NOMO-1 treated with dmso at 0.1 percent for 144 hours (cell line): ENCODE measurements around the gene PPA2.
"Not testable (repeated sequence)": the region's sequence is repeated elsewhere in the genome, so short reads cannot be mapped to it uniquely, and the experiment has no call there.

Experiments used
- DNase-seq: peaks from one replicate; lab custom pipeline; 2025; ENCODE audit not compliant: unreplicated experiment; lab: John Stamatoyannopoulos, UW

PPA2 gene

DNA sequence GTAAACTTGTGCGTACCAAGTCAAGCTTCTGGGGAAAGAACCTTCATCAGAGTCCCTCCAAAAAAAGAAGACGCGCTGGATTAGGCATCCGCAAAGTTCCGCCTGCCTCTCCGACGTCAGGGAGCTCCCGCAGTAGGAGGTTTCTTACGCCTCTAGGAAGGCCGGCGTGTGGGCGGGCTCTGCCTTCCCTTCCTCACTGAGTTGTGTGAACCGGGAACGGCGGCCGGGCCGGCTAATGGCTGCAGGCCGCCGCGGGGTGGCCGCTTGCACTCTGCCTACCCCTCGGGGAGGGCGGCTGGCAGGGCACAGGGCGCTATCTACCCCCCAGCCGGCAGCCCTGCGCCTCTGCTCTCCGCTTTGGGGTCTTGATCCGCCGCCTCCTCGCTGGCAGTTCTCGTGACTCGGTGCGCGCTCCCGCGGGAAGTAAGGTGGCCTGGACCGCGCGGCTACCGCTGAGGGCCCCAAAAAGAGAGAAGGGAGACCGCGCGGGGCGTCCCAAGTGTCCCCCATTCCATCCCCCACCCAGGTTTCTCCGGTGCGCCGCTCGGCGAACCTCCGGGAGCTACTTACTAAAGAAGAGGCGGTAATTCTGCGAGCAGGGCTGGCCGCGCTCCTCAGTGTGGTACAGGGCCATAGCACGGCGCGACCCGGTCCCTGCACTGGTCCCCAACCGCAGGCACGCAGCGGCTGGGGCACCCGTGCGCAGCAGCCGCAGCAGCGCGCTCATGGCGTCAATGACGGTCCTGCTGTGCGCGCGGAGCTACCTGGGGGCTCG lies at the start of gene PPA2:
Gene PPA2, minus strand, starts transcription at position 739 of the 775 bp plus-strand sequence. Its CDS starts 12 bp downstream, at position 727.
- DNase-seq = peak; percentile 88

DNA sequence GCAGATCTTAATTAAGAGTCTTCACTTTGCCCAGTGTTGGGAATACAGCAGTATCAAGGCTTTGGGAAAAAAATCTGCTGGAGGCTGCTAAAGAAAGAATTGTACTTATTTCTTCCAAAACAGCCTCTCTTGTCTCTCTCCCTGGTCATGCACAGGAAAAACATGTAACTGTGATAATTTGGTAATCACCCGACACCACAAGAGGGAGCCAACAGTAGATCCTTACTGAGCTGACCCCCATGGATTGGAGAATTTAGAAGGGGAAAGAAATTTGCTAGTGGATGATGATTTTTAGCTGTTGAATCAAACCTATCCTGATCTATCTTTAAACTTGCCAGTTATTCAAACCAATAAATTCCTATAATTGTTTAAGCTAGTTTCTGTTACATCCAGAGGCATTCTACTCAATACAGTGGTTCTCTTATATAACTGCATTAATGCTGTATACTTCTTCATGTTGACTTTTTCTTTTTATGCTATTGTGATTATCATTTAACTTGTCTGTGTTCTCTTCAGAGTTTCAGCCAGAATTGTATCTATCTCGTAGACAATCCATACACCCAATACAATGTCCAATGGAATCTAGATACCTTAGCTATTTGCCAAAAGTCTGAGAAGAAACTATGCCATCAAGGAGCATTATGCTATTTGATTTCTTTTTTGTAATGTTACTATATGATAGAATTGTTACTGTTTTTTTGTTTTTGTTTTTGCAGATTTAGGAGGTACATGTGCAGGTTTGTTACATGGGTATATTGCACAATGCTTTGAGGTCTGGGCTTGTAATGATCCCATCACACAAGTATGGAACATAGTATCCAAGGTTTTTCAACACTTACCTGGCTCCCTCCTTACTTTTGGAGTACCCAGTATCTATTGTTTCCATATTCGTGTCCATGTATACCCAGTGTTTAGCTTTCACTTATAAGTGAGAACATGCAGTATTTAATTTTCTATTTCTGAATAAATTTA lies 47.2 kb upstream of the PPA2 start:
- no peak for DNase-seq

DNA sequence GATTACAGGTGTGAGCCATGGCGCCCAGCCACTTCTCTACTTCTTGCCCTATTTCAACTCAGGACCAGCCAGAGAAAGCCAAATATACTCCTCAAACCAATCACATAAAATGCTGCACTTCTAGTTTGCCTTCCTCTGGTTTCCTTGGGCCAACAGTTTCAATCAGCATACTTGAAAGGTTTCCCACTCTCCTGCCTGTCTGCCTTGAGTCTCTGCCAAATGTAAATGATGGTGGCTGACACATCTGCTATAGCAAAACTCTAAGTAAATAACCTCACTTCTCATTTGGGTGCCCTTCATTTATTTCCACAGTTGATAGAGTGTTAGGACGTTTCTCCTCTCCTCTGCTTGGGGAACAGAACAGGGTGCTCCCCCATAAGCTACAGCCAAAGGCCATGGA lies 36.4 kb upstream of the PPA2 start:
- DNase-seq = no peak

DNA sequence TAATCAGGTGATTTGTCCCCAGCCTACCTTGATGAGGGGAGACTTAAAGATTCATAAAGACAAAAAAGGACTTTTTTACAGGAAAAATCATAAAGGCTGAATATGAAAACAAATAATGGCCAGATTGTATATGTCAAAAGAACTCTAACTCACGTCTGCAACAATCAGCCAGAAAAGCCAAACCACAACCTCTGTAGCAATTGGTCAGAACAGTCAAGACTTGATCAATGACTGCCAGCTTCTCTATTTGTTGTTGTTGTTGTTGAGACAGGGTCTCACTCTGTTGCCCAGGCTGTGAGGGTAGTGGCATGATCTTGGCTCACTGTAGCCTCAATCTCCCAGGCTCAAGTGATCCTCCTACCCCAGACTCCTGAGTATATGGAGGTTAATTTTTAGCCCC lies 35.9 kb upstream of the PPA2 start:
- DNase-seq = no peak

DNA sequence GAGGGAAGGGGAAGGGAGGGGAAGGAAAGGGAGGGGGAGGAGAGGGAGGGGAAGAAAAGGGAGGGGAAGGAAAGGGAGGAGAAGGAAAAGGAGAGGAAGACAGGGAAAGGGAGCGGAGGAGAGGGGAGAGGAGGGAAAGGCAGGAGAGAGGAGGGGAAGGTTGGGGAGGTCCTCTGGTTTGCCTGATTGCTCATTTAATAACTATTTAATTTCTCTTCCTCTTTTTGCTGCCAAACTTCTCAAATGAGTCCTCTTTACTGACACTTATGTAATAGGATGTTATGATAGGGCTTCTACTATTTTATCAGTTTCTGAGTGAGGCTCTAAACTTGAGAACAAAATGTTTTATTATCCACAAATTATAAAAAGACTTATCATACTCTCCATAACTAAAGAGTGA lies 35.4 kb upstream of the PPA2 start:
- DNase-seq = peak; percentile 50

DNA sequence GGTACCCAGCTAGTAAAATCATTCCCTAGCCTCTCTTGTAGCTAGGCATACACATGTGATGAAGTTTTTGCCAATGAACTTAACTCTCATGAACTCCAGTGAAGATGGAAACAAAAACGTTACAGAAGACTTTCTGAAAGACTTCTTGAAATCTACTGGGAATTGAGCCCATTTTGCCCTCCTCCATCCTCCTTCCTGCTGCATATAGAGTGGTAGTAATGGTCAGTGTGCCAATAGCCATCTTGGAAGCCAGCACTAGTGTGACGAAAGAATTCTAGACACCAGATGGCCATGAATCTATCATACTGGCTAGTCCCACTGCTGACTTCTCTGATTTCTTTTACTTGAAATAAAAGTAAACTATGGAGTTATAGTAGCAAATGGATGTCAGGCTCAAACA lies 30.9 kb upstream of the PPA2 start:
- DNase-seq = no peak

DNA sequence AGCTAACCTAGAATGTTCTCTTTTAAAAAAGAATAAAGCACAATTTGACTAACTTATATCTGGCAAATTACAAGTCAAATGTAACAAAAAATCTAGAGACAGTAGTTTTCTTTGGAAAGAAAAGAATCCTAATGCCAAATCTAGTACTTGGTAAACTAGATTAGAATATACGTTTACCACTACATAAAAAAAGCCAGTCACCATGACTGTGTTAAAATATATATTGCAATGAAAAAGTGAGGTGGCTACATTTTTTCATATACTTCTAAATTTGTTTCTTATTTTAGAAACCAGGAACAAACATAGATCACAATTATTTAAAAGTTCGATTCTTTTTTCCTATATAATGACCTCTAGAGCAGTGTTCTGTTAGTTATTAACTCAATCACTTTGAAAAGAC lies 29.6 kb upstream of the PPA2 start:
- no peak for DNase-seq

DNA sequence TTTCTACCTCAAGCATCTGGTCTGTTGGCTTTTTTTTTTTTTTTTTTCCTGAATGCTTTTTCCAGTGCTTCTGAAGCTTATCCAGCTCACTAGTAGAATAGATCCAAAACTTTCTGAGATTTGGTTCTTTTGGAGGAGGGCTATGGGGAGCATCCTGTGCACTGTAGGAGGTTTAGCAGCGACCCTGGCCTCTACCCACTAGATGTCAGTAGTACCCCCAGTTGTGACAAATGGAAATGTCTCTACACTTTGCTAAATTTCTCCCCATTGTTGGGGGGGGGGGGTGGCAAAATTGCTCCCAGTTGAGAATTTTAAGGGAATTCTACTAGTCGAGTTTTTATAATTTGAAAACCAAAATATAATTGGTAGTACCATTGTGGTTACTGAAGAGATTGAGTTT lies 23.0 kb upstream of the PPA2 start:
- DNase-seq = no peak

DNA sequence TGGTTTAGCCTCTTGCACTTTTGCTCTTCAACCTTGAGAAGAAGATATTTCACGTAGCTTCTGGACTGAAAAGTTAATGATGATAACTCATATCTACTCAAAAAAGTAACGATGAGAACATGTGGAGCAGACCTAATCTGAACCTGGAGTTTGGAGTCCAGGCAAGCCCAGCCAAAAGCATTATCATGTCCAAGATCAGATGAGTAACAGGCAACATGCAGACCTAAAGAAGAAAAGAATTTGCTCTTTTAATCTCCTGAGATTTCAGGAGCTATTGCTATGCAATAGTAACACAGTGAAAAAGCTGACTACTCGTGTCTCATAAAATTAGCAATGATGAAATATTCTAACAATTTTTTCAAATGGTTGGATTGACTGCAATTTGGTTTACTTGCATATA lies 21.8 kb upstream of the PPA2 start:
- DNase-seq = no peak

DNA sequence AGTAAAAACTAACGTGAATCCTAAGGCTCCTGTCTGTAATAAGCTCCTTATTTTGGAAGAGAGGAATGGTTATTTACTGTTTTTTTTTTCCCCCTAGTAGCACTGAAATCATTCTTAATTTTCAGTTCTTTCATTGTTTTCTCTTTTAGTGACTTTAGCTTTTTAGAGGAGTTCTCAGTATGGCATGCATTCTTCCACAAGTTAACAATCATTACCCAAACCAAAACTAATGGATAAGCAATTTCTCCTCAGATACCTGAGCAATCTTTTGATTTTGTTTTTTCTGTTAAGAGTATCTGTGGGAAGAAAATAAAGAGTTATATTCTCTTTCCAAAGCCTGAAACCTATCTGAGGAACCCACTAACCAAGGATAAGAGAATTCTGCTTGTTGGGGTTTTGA lies 16.7 kb upstream of the PPA2 start:
- no peak for DNase-seq

DNA sequence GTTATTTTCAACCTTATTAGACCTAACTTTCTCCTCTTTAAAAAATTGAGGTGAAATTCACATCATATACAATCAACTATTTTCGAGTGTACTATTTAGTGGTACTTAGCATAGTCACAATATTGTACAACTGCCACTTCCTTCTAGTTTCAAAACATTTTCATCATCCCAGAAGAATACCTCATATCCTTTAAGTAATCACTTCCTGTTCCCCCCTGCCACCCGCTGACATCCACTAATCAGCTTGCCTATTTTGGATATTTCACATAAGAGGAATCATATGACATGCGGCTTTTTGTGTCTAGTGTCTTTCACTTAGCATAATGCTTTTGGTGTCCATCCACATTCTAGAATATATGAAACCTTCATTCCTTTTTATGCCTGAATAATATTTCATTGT lies 10.0 kb upstream of the PPA2 start:
- DNase-seq = no peak

DNA sequence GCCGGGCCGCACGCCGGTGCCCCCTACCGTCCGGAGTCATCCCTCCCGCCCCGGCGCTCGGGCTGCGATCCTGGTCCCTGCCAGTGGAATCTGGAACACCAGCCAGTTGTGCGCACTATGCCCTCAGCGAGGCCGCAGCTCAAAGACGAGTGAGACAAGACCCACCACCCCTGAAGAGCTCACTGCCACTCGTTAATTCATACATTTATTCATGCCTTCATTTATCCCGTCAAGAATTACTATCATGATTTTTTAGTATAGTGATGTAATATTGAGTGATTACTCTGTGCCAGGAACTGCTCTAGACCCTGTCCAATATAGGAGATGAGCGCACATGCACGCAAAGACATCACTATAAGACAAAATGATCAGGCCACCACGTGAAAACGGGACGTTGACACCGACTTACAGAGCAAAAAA lies 247 bp upstream of the PPA2 start:
- DNase-seq = no peak

DNA sequence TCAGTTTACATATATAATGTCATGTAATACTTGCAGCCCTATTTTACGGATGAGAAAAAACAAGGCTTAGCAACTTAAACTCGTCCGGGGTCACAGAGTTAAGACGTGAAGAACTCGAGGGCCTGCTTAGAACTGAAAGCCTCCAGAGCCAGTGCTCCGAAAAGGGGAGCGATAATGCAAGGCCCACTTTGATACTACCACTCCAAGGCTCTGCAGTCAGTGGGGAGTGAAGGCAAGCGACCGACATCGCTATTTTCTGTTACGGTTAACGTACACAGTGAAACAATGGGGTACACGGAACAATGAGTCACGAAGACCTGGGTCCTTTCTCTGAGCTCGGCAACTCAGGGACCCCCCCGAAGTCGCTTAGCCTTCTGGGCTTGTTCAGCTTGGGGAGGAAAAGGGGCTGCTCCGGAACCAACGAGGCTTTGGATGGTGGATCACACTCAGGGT lies 965 bp downstream of the PPA2 start:
- DNase-seq = no peak

DNA sequence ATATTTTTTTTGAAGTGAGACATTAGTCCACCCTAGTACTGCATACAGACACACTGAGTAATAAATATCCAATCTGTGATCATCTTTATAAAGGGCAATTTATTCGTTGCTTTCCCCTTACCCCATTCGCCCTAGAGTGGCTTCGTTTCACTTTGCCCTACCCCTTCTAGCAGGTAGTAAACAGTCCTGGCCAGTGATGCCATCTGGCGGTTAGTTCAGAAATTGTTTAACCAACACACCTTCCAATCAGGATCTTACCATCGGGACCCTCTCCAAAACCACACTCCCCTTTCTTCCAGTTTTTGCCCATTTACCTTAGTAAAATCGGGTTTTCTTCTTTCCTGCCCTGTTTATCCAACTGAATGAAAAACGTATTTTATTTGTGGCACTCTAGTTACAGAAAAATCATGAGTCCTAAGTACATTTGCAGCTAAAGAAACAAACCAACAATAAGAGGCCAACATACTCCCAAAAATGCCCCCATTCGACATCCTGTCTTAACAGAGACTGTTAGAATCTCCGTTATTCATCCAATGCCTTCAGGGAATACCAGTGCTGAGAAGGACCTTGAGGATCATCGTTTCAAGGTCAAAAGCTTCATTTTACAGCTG lies 2.2 kb downstream of the PPA2 start:
- peak; percentile 19 for DNase-seq

DNA sequence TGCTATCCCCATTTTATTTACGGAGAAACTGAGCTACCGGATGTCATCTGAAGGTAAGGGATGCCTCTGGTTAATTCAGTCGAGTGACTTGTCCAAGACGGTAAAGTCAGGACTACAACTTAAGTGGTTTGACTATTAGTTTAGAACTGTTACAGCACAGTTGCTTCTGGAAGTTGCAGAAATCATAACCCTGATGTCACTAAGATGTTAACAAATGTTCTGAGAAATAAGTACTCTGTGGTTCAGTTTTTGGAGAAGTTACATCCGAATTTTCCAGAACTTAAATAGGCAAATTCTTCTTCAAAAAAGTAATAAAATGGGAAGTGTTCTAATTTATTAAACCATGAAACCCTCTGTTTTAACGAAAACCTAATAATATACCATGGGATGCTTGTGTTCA lies 3.1 kb downstream of the PPA2 start:
- DNase-seq = no peak

DNA sequence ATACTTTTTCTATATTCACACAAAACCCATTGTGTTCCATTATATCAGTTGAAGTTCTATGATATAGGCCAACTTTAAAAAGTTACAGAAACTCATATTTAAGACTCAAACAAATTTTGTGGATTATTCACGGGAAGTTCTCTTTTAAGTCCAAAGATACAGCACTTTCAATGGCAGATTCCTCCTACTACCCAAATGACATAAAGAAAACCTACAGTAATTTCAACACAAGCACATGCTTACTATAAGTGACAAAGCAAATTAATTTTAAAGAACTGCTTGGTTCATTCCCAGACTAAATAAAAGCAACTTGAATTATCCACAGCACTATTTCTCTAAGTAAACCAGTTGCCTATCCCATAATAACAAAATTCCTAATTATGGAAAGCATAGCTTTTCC lies 4.1 kb downstream of the PPA2 start:
- no peak for DNase-seq

DNA sequence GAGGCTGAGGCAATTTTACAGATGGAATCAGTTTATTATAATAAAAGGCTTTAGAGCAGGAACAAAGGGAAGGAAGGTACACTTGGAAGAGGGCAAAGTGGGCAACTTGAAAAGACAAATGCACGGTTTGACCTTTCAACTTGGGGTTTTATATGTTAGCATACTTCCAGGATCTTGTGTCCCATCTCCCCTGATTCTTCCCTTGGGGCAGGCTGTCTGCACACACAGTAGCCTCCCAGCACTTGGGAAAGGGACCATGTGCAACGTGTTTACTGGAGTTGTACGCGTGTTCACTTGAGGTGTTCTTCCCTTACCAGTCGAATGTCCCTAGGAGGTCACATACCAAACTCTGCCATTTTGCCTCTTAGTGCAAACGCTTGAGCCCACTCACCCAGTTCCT lies 7.3 kb downstream of the PPA2 start:
- DNase-seq = no peak

DNA sequence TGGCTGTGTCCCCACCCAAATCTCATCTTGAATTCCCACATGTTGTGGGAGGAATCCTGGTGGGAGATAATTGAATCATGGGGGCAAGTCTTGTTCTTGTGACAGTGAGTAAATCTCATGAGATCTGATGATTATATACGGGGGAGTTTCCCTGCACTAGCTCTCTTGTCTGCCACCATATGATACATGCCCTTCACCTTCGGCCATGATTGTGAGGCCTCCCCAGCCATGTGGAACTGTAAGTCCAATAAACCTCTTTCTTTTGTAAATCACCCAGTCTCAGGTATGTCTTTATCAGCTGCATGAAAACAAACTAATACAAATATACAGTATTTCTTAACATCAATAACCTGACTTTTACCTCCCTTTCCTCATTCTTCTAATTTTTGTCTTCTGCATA lies 9.3 kb downstream of the PPA2 start:
- DNase-seq = not testable (repeated sequence)

DNA sequence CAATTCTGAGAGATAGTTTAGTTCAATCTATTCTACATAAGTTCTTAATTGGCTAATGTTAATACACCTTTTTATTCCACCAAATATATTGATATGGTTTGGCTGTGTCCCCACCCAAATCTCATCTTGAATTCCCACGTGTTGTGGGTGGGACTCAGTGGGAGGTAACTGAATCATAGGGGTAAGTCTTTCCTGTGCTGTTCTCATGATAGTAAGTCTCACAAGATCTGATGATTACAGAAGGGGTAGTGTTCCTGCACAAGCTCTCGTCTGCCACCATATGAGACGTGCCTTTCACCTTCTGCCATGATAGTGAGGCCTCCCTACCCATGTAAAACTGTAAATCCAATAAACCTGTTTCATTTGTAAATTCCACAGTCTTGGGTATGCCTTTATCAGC lies 11.3 kb downstream of the PPA2 start:
- DNase-seq = no peak

DNA sequence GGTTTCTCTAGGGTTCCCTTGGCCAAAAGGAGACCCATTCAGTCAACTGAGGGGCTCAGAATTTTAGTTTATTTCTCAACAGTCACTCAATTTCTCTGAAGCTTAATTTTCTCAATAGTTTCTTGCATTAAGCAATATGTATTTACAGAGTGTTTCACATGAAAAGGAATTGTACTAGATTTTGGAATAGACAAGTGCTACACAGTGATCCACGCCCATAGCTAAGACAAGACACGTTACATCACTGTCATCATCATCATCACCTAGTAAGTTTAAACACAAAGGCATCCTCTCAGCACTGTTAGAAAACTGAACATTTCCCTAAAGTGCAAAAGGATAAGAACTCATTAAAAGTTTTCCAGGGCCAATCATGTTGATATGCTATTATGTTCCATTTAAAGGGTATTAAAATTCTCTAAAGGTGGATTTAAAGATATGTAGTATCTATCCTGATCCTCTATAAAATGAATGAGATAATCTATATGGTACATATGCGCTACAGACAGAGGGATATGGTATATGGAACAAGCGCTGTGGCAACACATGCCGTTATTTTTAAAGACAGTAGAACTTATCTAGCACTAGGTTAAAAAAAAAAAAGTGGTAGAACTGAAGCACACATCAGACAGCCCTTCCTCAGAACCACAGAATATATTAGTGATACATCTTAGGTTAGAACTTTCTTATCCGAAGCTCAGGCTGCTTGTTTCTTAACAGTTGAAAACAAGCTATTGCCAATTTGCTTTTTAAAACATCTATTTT lies 12.1 kb downstream of the PPA2 start:
- DNase-seq = no peak

DNA sequence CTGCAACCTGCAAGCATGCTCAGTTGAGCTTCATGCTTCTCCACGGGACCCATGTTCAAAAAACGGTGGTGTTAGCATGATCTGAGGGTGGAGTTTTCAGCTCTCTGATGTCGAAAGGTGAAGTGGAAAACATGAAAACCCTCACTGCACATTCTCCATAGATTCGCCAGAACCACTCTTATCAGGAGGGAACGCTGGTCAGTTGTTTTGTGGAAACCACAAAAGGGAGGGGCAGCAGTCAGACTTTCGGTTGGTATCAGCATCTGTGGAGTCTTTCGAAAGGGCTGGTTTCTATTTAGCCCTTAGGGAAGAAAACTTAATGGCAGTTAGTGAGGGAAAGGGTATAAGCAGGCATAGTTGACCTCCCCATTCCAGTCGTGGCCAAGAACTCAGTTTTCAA lies 12.6 kb downstream of the PPA2 start:
- DNase-seq = peak; percentile 67
